Hepatocyte (in vitro differentiated cells): ENCODE results near the gene HMGCL. TPM values are rescaled to one million over a fixed set of nuclear protein-coding genes. Genes with fewer than 3 reads are reported as not detected.
"Not testable (repeated sequence)": the region's sequence is repeated elsewhere in the genome, so short reads cannot be mapped to it uniquely, and the experiment has no call there.

Experiments
- DNase-seq: peaks from one replicate; pipeline ENCODE4 v3.0.0-alpha.2; 2016; ENCODE audit warnings: low spot score
- H2AFZ ChIP-seq: fragments of 200-600 bp; sonication (generic); 2 replicates; pipeline ENCODE4 v1.6.0; 2016; ENCODE audit warnings: antibody characterized with exemption, mild to moderate bottlenecking
- H3K27ac ChIP-seq: fragments of 200-600 bp; sonication (generic); 2 replicates; pipeline ENCODE4 v1.5.1; 2016; ENCODE audit warnings: mild to moderate bottlenecking
- H3K27me3 ChIP-seq: fragments of 200-600 bp; sonication (generic); 2 replicates; pipeline ENCODE4 v1.6.1; 2016
- H3K36me3 ChIP-seq: fragments of 200-600 bp; sonication (generic); replicated peaks from 2 replicates; pipeline ENCODE4 v1.5.1; 2016; ENCODE audit warnings: low read depth; ENCODE audit not compliant: insufficient read depth
- H3K4me1 ChIP-seq: fragments of 200-600 bp; sonication (generic); 2 replicates; pipeline ENCODE4 v1.5.1; 2016; ENCODE audit warnings: mild to moderate bottlenecking, moderate library complexity; ENCODE audit not compliant: insufficient read depth
- H3K4me2 ChIP-seq: fragments of 200-600 bp; sonication (generic); 2 replicates; pipeline ENCODE4 v1.6.0; 2016
- H3K4me3 ChIP-seq: fragments of 200-600 bp; sonication (generic); 2 replicates; pipeline ENCODE4 v1.5.1; 2016; ENCODE audit warnings: mild to moderate bottlenecking
- H3K79me2 ChIP-seq: fragments of 200-600 bp; sonication (generic); 2 replicates; pipeline ENCODE4 v1.6.0; 2017; ENCODE audit warnings: mild to moderate bottlenecking
- H3K9me2 ChIP-seq: fragments of 200-600 bp; sonication (generic); replicated peaks from 2 replicates; pipeline ENCODE4 v1.6.0; 2017; ENCODE audit warnings: mild to moderate bottlenecking; ENCODE audit not compliant: insufficient read depth
- H3K9me3 ChIP-seq: fragments of 200-600 bp; sonication (generic); 2 replicates; pipeline ENCODE4 v1.5.1; 2016; ENCODE audit warnings: low read depth, mild to moderate bottlenecking
- H4K20me1 ChIP-seq: fragments of 200-600 bp; sonication (generic); 2 replicates; pipeline ENCODE4 v1.6.0; 2016; ENCODE audit warnings: mild to moderate bottlenecking; ENCODE audit not compliant: insufficient read depth, poor library complexity, severe bottlenecking
- CTCF ChIP-seq: fragments of 200-600 bp; sonication (generic); IDR thresholded peaks from 2 replicates; pipeline ENCODE4 v1.5.1; 2016; ENCODE audit warnings: antibody characterized with exemption, mild to moderate bottlenecking; ENCODE audit not compliant: poor library complexity
- EZH2 ChIP-seq: fragments of 200-600 bp; sonication (generic); IDR thresholded peaks from 2 replicates; pipeline ENCODE4 v1.6.1; 2016; ENCODE audit warnings: antibody characterized with exemption, mild to moderate bottlenecking, borderline replicate concordance
- EZH2phosphoT487 ChIP-seq: fragments of 200-600 bp; sonication (generic); IDR thresholded peaks from one replicate; pipeline ENCODE4 v1.6.1; 2018; ENCODE audit warnings: antibody characterized with exemption, mild to moderate bottlenecking, low read depth, moderate library complexity; ENCODE audit not compliant: unreplicated experiment, severe bottlenecking
- WGBS: methylation state at CpG from one replicate; pipeline ENCODE4 v1.1.6; 2016; ENCODE audit warnings: low lambda C conversion rate; ENCODE audit errors: missing lambda C conversion rate; 5-methylcytosine and 5-hydroxymethylcytosine counted together
- polyA plus RNA-seq: library from polyadenylated mRNA; unstranded; fragments of >200 nt; fragmentation: Nextera tagmentation; extraction: Ambion mirVana; gene quantifications from 2 replicates; pipeline ENCODE4 v1.2.1, GENCODE V29; 2016
- total RNA-seq: library from RNA; depleted of rRNA; stranded (reverse); fragments of >200 nt; gene quantifications from 2 replicates; pipeline ENCODE4 v1.2.3, GENCODE V29; 2014

The HMGCL gene
- total and polyA plus RNA-seq, 2 experiments from 2014 or later = 78.5 to 90.7 TPM

- peaks cover 33% of the 10 kb centered on the region for H3K79me2 ChIP-seq
- no peak overlapping the region for H2AFZ ChIP-seq
- no peak for TF ChIP-seq CTCF
- TF ChIP-seq EZH2 = no peak
- TF ChIP-seq EZH2phosphoT487 = no peak
- no peaks in the 10 kb centered on the region for H3K9me3 ChIP-seq
- H3K4me2 ChIP-seq = no peak overlapping the region
- H3K4me3 ChIP-seq = no peak overlapping the region
- peaks cover 14% of the 10 kb centered on the region for H3K4me1 ChIP-seq
- no peaks in the 10 kb centered on the region for H3K36me3 ChIP-seq
- no peak for DNase-seq
- H3K9me2 ChIP-seq = no peaks in the 10 kb centered on the region
- WGBS = 93% methylated on average over 11 of the region's 16 CpGs
- no peaks in the 10 kb centered on the region for H3K27me3 ChIP-seq
- H3K27ac ChIP-seq = no peak overlapping the region
- H4K20me1 ChIP-seq = no peaks in the 10 kb centered on the region
These were observed 29.4 kb downstream of the HMGCL start for GRCh38 chr1:23795676-23796465.

- not testable (repeated sequence) for H3K4me2 ChIP-seq, H3K4me3 ChIP-seq, H2AFZ ChIP-seq, H3K27ac ChIP-seq, H3K27me3 ChIP-seq, H3K9me3 ChIP-seq, H3K9me2 ChIP-seq, DNase-seq, H3K36me3 ChIP-seq, H4K20me1 ChIP-seq
- WGBS = 95% methylated on average over 7 of the region's 9 CpGs
- peaks cover 19% of the 10 kb centered on the region for H3K4me1 ChIP-seq
- peaks cover 33% of the 10 kb centered on the region for H3K79me2 ChIP-seq
These were observed 30.5 kb downstream of the HMGCL start for GRCh38 chr1:23794732-23795182.

- H3K4me2 ChIP-seq = no peak overlapping the region
- H4K20me1 ChIP-seq = no peaks in the 10 kb centered on the region
- TF ChIP-seq EZH2phosphoT487 (no peak), CTCF (no peak), EZH2 (no peak)
- 90% methylated on average over 13 of the region's 21 CpGs for WGBS
- no peak overlapping the region for H3K4me3 ChIP-seq
- DNase-seq = no peak
- H3K4me1 ChIP-seq = peaks cover 17% of the 10 kb centered on the region
- H3K36me3 ChIP-seq = no peaks in the 10 kb centered on the region
- no peak overlapping the region for H3K27ac ChIP-seq
- H3K9me3 ChIP-seq = no peaks in the 10 kb centered on the region
- no peak overlapping the region for H2AFZ ChIP-seq
- H3K79me2 ChIP-seq = peaks cover 31% of the 10 kb centered on the region
- H3K27me3 ChIP-seq = no peaks in the 10 kb centered on the region
- no peaks in the 10 kb centered on the region for H3K9me2 ChIP-seq
These were observed 31.1 kb downstream of the HMGCL start for GRCh38 chr1:23793861-23794731.
